Glutamatergic neuron (in vitro differentiated cells): ENCODE data around the gene PTPN7. TPM values are rescaled to one million over a fixed set of nuclear protein-coding genes. Genes with fewer than 3 reads are reported as not detected.
"Not testable (repeated sequence)": the region's sequence is repeated elsewhere in the genome, so short reads cannot be mapped to it uniquely, and the experiment has no call there.

Experiments used
- DNase-seq: peaks from one replicate; pipeline ENCODE4 v3.0.0; 2022
- H3K27ac Mint-ChIP-seq: one replicate; pipeline ENCODE4 v1.8.0; 2020; ENCODE audit warnings: mild to moderate bottlenecking, mixed read lengths, inconsistent platforms; ENCODE audit not compliant: unreplicated experiment
- H3K27me3 Mint-ChIP-seq: one replicate; pipeline ENCODE4 v1.8.0; 2020; ENCODE audit warnings: mild to moderate bottlenecking, moderate library complexity, mixed read lengths, inconsistent platforms; ENCODE audit not compliant: unreplicated experiment
- H3K36me3 Mint-ChIP-seq: one replicate; pipeline ENCODE4 v1.8.0; 2020; ENCODE audit warnings: mild to moderate bottlenecking, mixed read lengths, inconsistent platforms; ENCODE audit not compliant: unreplicated experiment
- H3K4me1 Mint-ChIP-seq: one replicate; pipeline ENCODE4 v1.8.0; 2020; ENCODE audit warnings: mild to moderate bottlenecking, low read depth, mixed read lengths, inconsistent platforms; ENCODE audit not compliant: unreplicated experiment
- H3K4me3 Mint-ChIP-seq: one replicate; pipeline ENCODE4 v1.8.0; 2020; ENCODE audit warnings: mild to moderate bottlenecking, mixed read lengths, inconsistent platforms; ENCODE audit not compliant: unreplicated experiment
- H3K9me3 Mint-ChIP-seq: one replicate; pipeline ENCODE4 v1.8.0; 2020; ENCODE audit warnings: mild to moderate bottlenecking, moderate library complexity, mixed read lengths, inconsistent platforms; ENCODE audit not compliant: unreplicated experiment
- total RNA-seq: library from RNA; stranded (reverse); fragmentation: NEBNext Ultra II Directional; extraction: Animal tissue kit (Norgen Biotek cat#: 25700); gene quantifications from one replicate; pipeline ENCODE4 v1.2.1, GENCODE V29; 2021; ENCODE audit not compliant: unreplicated experiment
- TF ChIP-seq, protein P1 (sequence below): fragments of 200-600 bp; sonication (generic); IDR thresholded peaks from one replicate; pipeline ENCODE4 v1.5.0; 2021; ENCODE audit not compliant: partially characterized antibody, unreplicated experiment

Gene PTPN7
- total RNA-seq, 1 donor from 2014 or later, result not detected

DNA sequence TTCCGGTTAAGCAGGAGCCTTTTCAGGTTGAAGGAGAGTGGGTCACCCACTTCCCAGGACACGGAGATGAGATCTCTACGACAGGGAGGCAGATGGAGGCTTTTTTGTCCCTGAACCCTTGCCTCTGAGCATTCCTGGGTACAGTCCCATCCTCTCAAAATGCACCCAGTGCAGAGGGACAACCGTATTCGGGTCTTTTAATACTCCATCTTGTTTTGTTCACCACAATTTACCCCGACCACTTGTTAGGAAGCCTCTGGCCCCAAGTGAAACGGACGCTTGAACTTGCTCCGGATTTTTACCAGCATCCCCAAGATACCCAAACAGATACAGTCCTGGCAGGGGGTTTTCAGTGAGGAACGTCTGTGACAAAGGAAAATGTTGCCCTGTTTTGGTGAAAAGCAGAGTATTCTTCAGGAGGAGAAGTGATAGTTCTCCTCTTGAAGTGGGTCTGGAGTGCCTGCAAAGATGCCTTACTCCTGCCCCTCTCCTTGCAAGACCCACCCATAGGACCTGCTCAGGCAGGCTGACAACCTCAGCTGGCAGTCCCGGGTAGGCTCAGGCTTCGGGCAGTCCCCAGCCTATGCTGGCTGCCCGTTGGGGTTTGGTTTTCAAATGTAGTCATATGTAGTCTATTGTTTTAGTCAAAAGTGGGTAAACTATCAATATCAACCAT, 15.2 kb downstream of the PTPN7 start:
- Mint-ChIP-seq H3K27me3 (peaks cover 8% of the 10 kb centered on the region), H3K27ac (peak overlapping the region; percentile 63), H3K36me3 (no peaks in the 10 kb centered on the region), H3K4me3 (peak overlapping the region; percentile 83), H3K9me3 (peaks cover 9% of the 10 kb centered on the region), H3K4me1 (peaks cover 3% of the 10 kb centered on the region)
- TF ChIP-seq, protein P1, sequence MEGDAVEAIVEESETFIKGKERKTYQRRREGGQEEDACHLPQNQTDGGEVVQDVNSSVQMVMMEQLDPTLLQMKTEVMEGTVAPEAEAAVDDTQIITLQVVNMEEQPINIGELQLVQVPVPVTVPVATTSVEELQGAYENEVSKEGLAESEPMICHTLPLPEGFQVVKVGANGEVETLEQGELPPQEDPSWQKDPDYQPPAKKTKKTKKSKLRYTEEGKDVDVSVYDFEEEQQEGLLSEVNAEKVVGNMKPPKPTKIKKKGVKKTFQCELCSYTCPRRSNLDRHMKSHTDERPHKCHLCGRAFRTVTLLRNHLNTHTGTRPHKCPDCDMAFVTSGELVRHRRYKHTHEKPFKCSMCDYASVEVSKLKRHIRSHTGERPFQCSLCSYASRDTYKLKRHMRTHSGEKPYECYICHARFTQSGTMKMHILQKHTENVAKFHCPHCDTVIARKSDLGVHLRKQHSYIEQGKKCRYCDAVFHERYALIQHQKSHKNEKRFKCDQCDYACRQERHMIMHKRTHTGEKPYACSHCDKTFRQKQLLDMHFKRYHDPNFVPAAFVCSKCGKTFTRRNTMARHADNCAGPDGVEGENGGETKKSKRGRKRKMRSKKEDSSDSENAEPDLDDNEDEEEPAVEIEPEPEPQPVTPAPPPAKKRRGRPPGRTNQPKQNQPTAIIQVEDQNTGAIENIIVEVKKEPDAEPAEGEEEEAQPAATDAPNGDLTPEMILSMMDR, result no peak
- no peak for DNase-seq

DNA sequence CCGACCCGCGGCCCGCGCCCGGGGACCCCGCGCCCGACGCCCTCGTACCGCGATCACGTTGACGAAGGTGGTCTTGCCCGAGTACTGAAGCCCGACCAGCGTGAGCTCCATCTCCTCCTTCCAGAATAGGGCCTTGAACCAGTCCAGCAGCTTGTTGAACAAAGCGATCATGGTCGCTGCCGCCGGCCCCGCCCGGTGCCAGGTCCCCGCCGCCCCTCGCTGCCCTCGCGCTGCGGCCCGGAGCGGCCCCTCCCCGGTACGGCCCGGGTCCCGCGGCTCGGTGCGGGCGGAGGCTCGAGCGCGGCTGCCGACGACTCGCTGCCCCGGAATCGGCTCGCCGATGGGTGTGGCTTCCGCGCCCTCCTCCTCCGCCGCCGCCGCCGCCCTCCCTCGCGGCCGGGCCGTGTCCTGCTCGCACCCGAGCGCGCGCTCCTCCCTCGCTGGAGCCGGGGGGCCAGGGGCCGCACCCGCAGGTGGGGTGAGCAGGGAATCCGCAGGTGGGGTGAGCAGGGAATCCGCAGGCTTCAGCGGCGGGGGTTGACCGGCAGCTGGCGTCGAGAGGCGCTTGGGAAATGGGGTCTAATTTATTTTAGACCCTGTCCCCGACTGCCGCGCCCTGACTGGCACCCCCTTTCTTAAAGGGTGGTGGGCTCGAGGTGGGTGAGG, 15.9 kb downstream of the PTPN7 start, which contains the start of gene ARL8A:
TSS of gene ARL8A (minus strand) at position 336 of the 666 bp plus-strand sequence. CDS start at position 171, 165 bp downstream.
- H3K4me3 Mint-ChIP-seq, result peak within 1 kb of the TSS; percentile 97
- TF ChIP-seq, protein P1, result no peak
- peaks cover 3% of the 10 kb centered on the region for H3K4me1 Mint-ChIP-seq
- H3K27ac Mint-ChIP-seq, result peak within 1 kb of the TSS; percentile 81
- H3K36me3 Mint-ChIP-seq, result no peaks in the 10 kb centered on the region
- peaks cover 9% of the 10 kb centered on the region for H3K9me3 Mint-ChIP-seq
- peak; percentile 76 for DNase-seq
- peaks cover 8% of the 10 kb centered on the region for H3K27me3 Mint-ChIP-seq

DNA sequence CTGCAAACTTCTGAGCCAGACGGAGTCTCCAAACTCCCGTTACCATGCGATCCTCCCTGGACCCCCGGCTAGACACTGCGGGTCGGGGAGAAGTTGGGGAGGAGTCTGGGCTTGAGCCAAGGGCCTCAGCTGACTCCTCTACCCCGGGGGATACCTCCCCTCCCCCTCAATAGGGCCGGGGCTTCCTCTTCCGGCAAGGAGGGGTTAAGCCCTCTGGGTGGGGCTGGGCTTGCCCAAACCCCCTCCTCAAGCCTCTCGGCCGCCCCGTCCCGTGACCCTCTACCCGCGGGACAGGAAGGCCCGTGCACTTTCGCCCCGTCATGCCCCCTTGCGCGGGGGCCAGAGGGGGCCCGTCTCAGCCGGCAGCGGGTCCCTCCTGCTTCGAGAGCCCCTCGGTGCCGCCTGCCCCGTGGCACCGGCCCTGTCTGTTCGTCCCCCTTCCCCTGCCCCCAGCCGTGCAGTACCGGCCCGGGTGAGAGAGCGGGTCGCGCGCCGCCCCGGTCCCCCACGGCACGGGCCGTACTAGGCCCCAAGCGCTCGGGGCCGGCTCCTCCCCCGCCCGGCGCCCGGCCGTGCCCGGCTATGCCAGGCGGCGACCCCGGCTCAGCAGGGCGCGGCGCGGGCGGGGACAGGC, 16.5 kb downstream of the PTPN7 start:
- TF ChIP-seq, protein P1, result no peak
- Mint-ChIP-seq H3K9me3 (peaks cover 9% of the 10 kb centered on the region), H3K4me3 (peak overlapping the region; percentile 97), H3K36me3 (no peaks in the 10 kb centered on the region), H3K4me1 (peaks cover 3% of the 10 kb centered on the region), H3K27ac (peak overlapping the region; percentile 81), H3K27me3 (peaks cover 8% of the 10 kb centered on the region)
- peak; percentile 59 for DNase-seq

DNA sequence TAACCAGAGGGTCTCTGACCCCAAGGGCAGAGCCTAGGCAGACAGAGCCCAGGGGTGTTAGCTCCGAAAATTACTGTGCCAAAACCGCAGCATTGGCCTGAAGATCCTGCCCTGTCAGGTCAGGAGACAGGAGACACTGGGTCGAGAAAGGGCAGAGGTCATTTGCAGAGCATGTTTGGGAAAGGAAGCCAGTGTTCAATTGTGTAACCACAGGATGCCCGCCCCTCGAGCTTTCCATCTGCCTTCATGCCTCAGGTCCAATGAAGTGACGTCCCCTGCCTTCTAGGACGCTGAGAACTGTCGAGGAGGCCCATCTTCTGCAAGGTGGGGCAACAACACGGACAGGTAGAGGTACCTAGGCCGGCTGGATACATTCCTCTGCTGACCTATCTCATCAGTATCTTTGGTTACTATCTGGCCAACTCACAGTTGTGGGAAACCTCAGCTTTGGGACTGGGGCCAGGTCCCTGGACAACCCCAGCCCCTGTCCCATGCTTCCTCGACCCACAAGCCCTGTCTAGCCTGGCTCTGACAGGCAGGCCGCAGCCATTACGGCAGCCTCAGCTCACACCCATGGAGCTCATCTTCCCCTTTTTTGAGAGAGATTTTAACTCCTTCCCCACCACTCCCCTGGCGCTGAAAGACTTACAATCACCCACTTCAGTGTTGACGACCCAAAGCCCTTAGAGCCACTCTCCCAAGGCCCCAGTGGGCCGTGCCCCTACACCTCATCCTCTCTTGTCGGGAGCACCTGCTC, 17.2 kb downstream of the PTPN7 start:
- DNase-seq, result no peak
- peak overlapping the region; percentile 97 for H3K4me3 Mint-ChIP-seq
- peaks cover 3% of the 10 kb centered on the region for H3K4me1 Mint-ChIP-seq
- H3K27me3 Mint-ChIP-seq, result peaks cover 10% of the 10 kb centered on the region
- H3K36me3 Mint-ChIP-seq, result no peaks in the 10 kb centered on the region
- peak overlapping the region; percentile 81 for H3K27ac Mint-ChIP-seq
- TF ChIP-seq, protein P1, result no peak
- peaks cover 9% of the 10 kb centered on the region for H3K9me3 Mint-ChIP-seq

DNA sequence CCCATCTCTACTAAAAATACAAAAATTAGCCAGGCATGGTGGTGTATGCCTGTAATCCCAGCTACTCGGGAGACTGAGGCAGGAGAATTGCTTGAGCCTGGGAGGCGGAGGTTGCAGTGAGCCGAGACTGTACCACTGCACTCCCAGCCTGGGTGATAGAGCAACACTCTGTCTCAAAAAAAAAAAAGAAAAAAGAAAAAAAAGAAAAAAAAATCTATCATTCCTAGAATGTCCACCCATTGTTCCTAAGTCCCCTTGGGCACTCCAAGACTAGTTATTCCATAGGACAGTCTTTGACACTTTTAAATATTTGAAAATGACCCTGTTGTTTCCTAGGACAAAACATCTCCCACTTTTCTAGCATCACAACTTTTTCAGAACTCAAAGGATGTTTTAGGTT, 18.9 kb downstream of the PTPN7 start:
- H3K9me3 Mint-ChIP-seq, H3K36me3 Mint-ChIP-seq, DNase-seq, H3K27me3 Mint-ChIP-seq, H3K27ac Mint-ChIP-seq, H3K4me1 Mint-ChIP-seq, H3K4me3 Mint-ChIP-seq: not testable (repeated sequence)
